H1 (cell line): ENCODE data around the gene SNTG2. TPM values are rescaled to one million over a fixed set of nuclear protein-coding genes. Genes with fewer than 3 reads are reported as not detected.

Experiments used
- CTCF ChIA-PET: fragments of 300-600 bp; sonication (Branson Sonifier 250); formaldehyde crosslinking; loops from one replicate; lab custom pipeline; 2021; ENCODE audit not compliant: partially characterized antibody; lab: Charles Lee
- POLR2A ChIA-PET: fragments of 300-600 bp; sonication (Branson Sonifier 250); formaldehyde crosslinking; loops from one replicate; lab custom pipeline; 2021; ENCODE audit warnings: inconsistent platforms; ENCODE audit not compliant: partially characterized antibody; lab: Charles Lee
- DNase-seq, 2 experiments: peaks; one replicate each; pipeline versions ENCODE4 v3.0.0 to v3.0.0-alpha.2; 2010 to 2022; ENCODE audit warnings: low spot score in 2 of 2, low read depth in 1 of 2, mixed read lengths in 1 of 2
- FAIRE-seq: peaks from 2 replicates; lab custom pipeline; 2011; peaks lifted over from hg19 to GRCh38; lab: Jason Lieb, UNC
- H2AFZ ChIP-seq: 2 replicates; pipeline ENCODE4 v1.8.1; 2012; ENCODE audit warnings: low read length, inconsistent platforms
- H2AK5ac ChIP-seq: 2 replicates; pipeline ENCODE4 v1.6.1; 2013; ENCODE audit warnings: low read depth, low read length
- H2BK120ac ChIP-seq: replicated peaks from 2 replicates; pipeline ENCODE3; 2013; ENCODE audit warnings: low read depth, low read length, inconsistent platforms
- H2BK12ac ChIP-seq: 2 replicates; pipeline ENCODE4 v1.6.1; 2013; ENCODE audit warnings: low read depth, low read length
- H2BK15ac ChIP-seq: 2 replicates; pipeline ENCODE4 v1.6.1; 2013; ENCODE audit warnings: low read length
- H2BK20ac ChIP-seq: 2 replicates; pipeline ENCODE4 v1.6.1; 2013; ENCODE audit warnings: low read length
- H2BK5ac ChIP-seq: 2 replicates; pipeline ENCODE4 v1.6.1; 2013; ENCODE audit warnings: low read depth, low read length
- H3K14ac ChIP-seq: 2 replicates; pipeline ENCODE4 v1.6.1; 2013; ENCODE audit warnings: inconsistent platforms; ENCODE audit not compliant: insufficient read length
- H3K18ac ChIP-seq: 2 replicates; pipeline ENCODE4 v1.6.1; 2013; ENCODE audit warnings: low read length; ENCODE audit errors: extremely low read depth
- H3K23ac ChIP-seq: 2 replicates; pipeline ENCODE4 v1.6.1; 2013; ENCODE audit warnings: inconsistent platforms; ENCODE audit not compliant: insufficient read length
- H3K23me2 ChIP-seq: 2 replicates; pipeline ENCODE4 v1.6.1; 2013; ENCODE audit warnings: low read depth, low read length
- H3K27ac ChIP-seq: 2 replicates; pipeline ENCODE4 v1.6.1; 2011; ENCODE audit warnings: low read depth, low read length, inconsistent platforms
- H3K27me3 ChIP-seq, 4 experiments: replicated peaks in 1 of 4; 1 replicate in 1 of 4; 2 replicates in 3 of 4; pipeline versions ENCODE4 v1.6.1 to v1.8.1; 2011 to 2013; ENCODE audit warnings: low read length in 3 of 4, mild to moderate bottlenecking in 3 of 4, inconsistent platforms in 2 of 4, mixed read lengths in 2 of 4, moderate library complexity in 1 of 4; ENCODE audit not compliant: control insufficient read depth in 3 of 4, insufficient read depth in 3 of 4; ENCODE audit errors: extremely low read depth in 1 of 4
- H3K36me3 ChIP-seq, 4 experiments: 2 replicates each; pipeline versions ENCODE4 v1.6.1 to v1.8.1; 2011 to 2013; ENCODE audit warnings: mild to moderate bottlenecking in 4 of 4, low read length in 3 of 4, moderate library complexity in 2 of 4, control low read depth in 1 of 4, inconsistent platforms in 1 of 4; ENCODE audit not compliant: insufficient read depth in 4 of 4, control insufficient read depth in 2 of 4
- H3K4ac ChIP-seq: replicated peaks from 2 replicates; pipeline ENCODE3; 2013; ENCODE audit warnings: low read length, low read depth, mixed read lengths, inconsistent platforms; ENCODE audit not compliant: insufficient read length
- H3K4me1 ChIP-seq, 4 experiments: replicated peaks in 1 of 4; 1 replicate in 1 of 4; 2 replicates in 3 of 4; pipeline versions ENCODE4 v1.6.1 to v1.8.1; 2011 to 2013; ENCODE audit warnings: low read length in 3 of 4, inconsistent platforms in 2 of 4, mixed read lengths in 1 of 4; ENCODE audit not compliant: insufficient read depth in 4 of 4, control insufficient read depth in 3 of 4
- H3K4me2 ChIP-seq, 2 experiments: 2 replicates each; pipeline versions ENCODE4 v1.6.1 to v1.8.1; 2011 to 2013; ENCODE audit warnings: low read depth in 2 of 2, low read length in 2 of 2, control low read depth in 1 of 2, inconsistent platforms in 1 of 2, mild to moderate bottlenecking in 1 of 2; ENCODE audit not compliant: insufficient read depth in 1 of 2
- H3K4me3 ChIP-seq, 4 experiments: fragments of 200-600, 300-600 bp in 1 of 4; sonication (generic), shearing (Covaris generic), sonication (Bioruptor Twin) in 1 of 4; 2 replicates each; pipeline versions ENCODE4 v1.5.1 to v1.8.1; 2011 to 2016; ENCODE audit warnings: low read length in 4 of 4, low read depth in 3 of 4, control low read depth in 2 of 4, inconsistent platforms in 2 of 4, mild to moderate bottlenecking in 2 of 4, mixed read lengths in 1 of 4, moderate library complexity in 1 of 4; ENCODE audit not compliant: insufficient read depth in 2 of 4; ENCODE audit errors: extremely low read depth in 1 of 4
- H3K56ac ChIP-seq: replicated peaks from 2 replicates; pipeline ENCODE3; 2013; ENCODE audit warnings: low read depth, mild to moderate bottlenecking, mixed read lengths, low read length, inconsistent platforms; ENCODE audit not compliant: insufficient read length
- H3K79me1 ChIP-seq: 2 replicates; pipeline ENCODE4 v1.6.1; 2013; ENCODE audit warnings: low read depth, low read length, control low read depth
- H3K79me2 ChIP-seq, 2 experiments: 2 replicates each; pipeline versions ENCODE4 v1.6.1 to v1.8.1; 2012 to 2013; ENCODE audit warnings: low read length in 2 of 2, mild to moderate bottlenecking in 2 of 2, inconsistent platforms in 1 of 2; ENCODE audit not compliant: insufficient read depth in 2 of 2, control insufficient read depth in 1 of 2
- H3K9ac ChIP-seq, 4 experiments: replicated peaks in 1 of 4; 1 replicate in 1 of 4; 2 replicates in 3 of 4; pipeline versions ENCODE4 v1.6.1 to v1.8.1; 2011 to 2013; ENCODE audit warnings: low read depth in 3 of 4, low read length in 3 of 4, control low read depth in 2 of 4, mild to moderate bottlenecking in 2 of 4, moderate library complexity in 2 of 4, inconsistent platforms in 1 of 4; ENCODE audit errors: extremely low read depth in 1 of 4
- H3K9me3 ChIP-seq, 2 experiments: 2 replicates each; pipeline versions ENCODE4 v1.6.1 to v1.8.1; 2012 to 2013; ENCODE audit warnings: mild to moderate bottlenecking in 2 of 2, moderate library complexity in 2 of 2, control low read depth in 1 of 2, inconsistent platforms in 1 of 2, low read depth in 1 of 2, low read length in 1 of 2, mixed read lengths in 1 of 2; ENCODE audit not compliant: insufficient read depth in 2 of 2
- H4K20me1 ChIP-seq, 2 experiments: replicated peaks in 1 of 2; 2 replicates each; pipeline versions ENCODE3 to v1.8.1; 2011 to 2013; ENCODE audit warnings: inconsistent platforms in 2 of 2, low read length in 2 of 2, mild to moderate bottlenecking in 1 of 2; ENCODE audit not compliant: insufficient read depth in 2 of 2, control insufficient read depth in 1 of 2
- H4K5ac ChIP-seq: 2 replicates; pipeline ENCODE4 v1.6.1; 2013; ENCODE audit warnings: low read length, low read depth, mixed read lengths, inconsistent platforms; ENCODE audit not compliant: insufficient read length
- H4K8ac ChIP-seq: 2 replicates; pipeline ENCODE4 v1.8.0; 2013; ENCODE audit warnings: mild to moderate bottlenecking, moderate library complexity, low read length, inconsistent platforms; ENCODE audit not compliant: insufficient read depth; ENCODE audit errors: extremely low read depth
- H4K91ac ChIP-seq: replicated peaks from 2 replicates; pipeline ENCODE3; 2013; ENCODE audit warnings: low read length, mixed read lengths, inconsistent platforms; ENCODE audit not compliant: insufficient read length
- BRCA1 ChIP-seq: IDR thresholded peaks from 2 replicates; pipeline ENCODE4 v1.6.1; 2012; ENCODE audit warnings: low read depth, low read length, improper control_type of control experiment
- CREB1 ChIP-seq: IDR thresholded peaks from 2 replicates; pipeline ENCODE4 v1.6.1; 2012; ENCODE audit warnings: inconsistent platforms
- CTBP2 ChIP-seq: IDR thresholded peaks from 2 replicates; pipeline ENCODE4 v1.7.0; 2011; ENCODE audit warnings: borderline replicate concordance, mild to moderate bottlenecking, moderate library complexity, mixed read lengths, low read length; ENCODE audit not compliant: insufficient read depth, insufficient read length
- E2F6 ChIP-seq: IDR thresholded peaks from 2 replicates; pipeline ENCODE4 v1.6.1; 2012; ENCODE audit warnings: inconsistent platforms
- FOSL1 ChIP-seq: IDR thresholded peaks from 2 replicates; pipeline ENCODE4 v1.6.1; 2011; ENCODE audit warnings: mild to moderate bottlenecking, low read depth, low read length, moderate library complexity; ENCODE audit not compliant: insufficient read depth
- NRF1 ChIP-seq: IDR thresholded peaks from 2 replicates; pipeline ENCODE4 v1.6.1; 2011; ENCODE audit warnings: mild to moderate bottlenecking, low read depth, low read length, improper control_type of control experiment
- POLR2A ChIP-seq, 2 experiments: IDR thresholded peaks; 1 replicate in 1 of 2; 2 replicates in 1 of 2; pipeline ENCODE4 v1.6.1; 2011; ENCODE audit warnings: low read depth in 2 of 2, low read length in 2 of 2, mild to moderate bottlenecking in 2 of 2; ENCODE audit errors: control extremely low read depth in 1 of 2
- RAD21 ChIP-seq, 2 experiments: IDR thresholded peaks in 1 of 2; conservative IDR thresholded peaks in 1 of 2; 2 replicates each; pipeline ENCODE4 v1.6.1; 2011; ENCODE audit warnings: low read depth in 2 of 2, low read length in 2 of 2, improper control_type of control experiment in 1 of 2, inconsistent platforms in 1 of 2, mild to moderate bottlenecking in 1 of 2, moderate library complexity in 1 of 2
- SIRT6 ChIP-seq: IDR thresholded peaks from one replicate; pipeline ENCODE4 v1.7.1; 2012; ENCODE audit warnings: low read length, inconsistent platforms
- SP1 ChIP-seq: IDR thresholded peaks from 2 replicates; pipeline ENCODE4 v1.6.1; 2011; ENCODE audit warnings: low read depth, low read length
- SP4 ChIP-seq: IDR thresholded peaks from 2 replicates; pipeline ENCODE4 v1.6.1; 2012; ENCODE audit warnings: low read length, inconsistent platforms
- TCF12 ChIP-seq: IDR thresholded peaks from 2 replicates; pipeline ENCODE4 v1.6.1; 2011; ENCODE audit warnings: low read depth, mild to moderate bottlenecking, low read length
- TEAD4 ChIP-seq: IDR thresholded peaks from 2 replicates; pipeline ENCODE4 v1.6.1; 2012; ENCODE audit warnings: low read depth, low read length, inconsistent platforms, mixed read lengths
- WGBS, 2 experiments: shearing (Covaris generic) in 1 of 2; methylation state at CpG; one replicate each; pipeline versions ENCODE4 v1.1.6 to v1.1.7; 2013 to 2015; ENCODE audit warnings: low lambda C conversion rate in 2 of 2, mixed read lengths in 2 of 2, inconsistent platforms in 1 of 2, low coverage in 1 of 2, missing lambda C conversion rate in 1 of 2; ENCODE audit not compliant: insufficient replicate concordance in 2 of 2, insufficient coverage in 1 of 2, insufficient read length in 1 of 2; ENCODE audit errors: extremely low coverage in 1 of 2, missing lambda C conversion rate in 1 of 2; 5-methylcytosine and 5-hydroxymethylcytosine counted together
- polyA plus RNA-seq, 7 experiments: library from polyadenylated mRNA; depleted of rRNA in 3 of 7; stranded (reverse) in 5 of 7; unstranded in 2 of 7; fragments of >200 nt in 5 of 7; fragments of 200-250 nt in 2 of 7; gene quantifications; 1 replicate in 5 of 7; 2 replicates in 1 of 7; 4 replicates in 1 of 7; pipeline versions ENCODE4 v1.2.1 to v1.2.3, GENCODE V29; 2011 to 2013; ENCODE audit warnings: missing spikeins in 2 of 7, mixed read lengths in 2 of 7
- total RNA-seq: library from RNA; stranded (reverse); fragmentation: NEBNext Ultra II Directional; extraction: Animal tissue kit (Norgen Biotek cat#: 25700); gene quantifications from 2 replicates; pipeline ENCODE4 v1.2.1, GENCODE V29; 2021

SNTG2 gene
- total and polyA plus RNA-seq, 2 of the 8 experiments (the other 6 are each of a cell fraction or from before 2014, with no cell fraction given) = 6.6 to 18.1 TPM

DNA sequence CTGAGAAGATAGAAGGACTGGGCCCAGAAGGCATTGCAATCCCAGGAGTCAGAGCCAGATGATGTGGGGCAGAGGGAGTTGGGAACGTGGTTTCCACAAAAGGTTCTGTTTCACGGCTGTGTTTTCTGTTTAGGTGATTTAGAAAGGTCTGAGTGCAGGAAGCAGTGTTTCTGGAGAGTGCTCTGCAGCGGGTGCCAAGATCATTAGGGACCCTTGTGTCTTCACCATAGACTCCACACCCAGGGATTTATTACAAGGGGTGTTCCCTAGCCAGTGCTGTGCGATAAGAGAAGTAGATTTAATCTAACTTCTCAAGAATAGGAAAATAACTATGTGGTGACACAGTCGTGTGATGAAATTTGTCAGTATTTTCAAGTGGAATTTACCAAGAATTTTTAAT is 241.5 kb downstream of the SNTG2 start:
- H3K9ac ChIP-seq = no peak overlapping the region
- no peak overlapping the region for H2BK20ac ChIP-seq
- H4K20me1 ChIP-seq = no peaks in the 10 kb centered on the region
- no peak overlapping the region for H3K4ac ChIP-seq
- no peak overlapping the region for H2BK5ac ChIP-seq
- DNase-seq = no peak
- H3K56ac ChIP-seq = no peak overlapping the region
- no peak overlapping the region for H3K4me3 ChIP-seq
- no peak overlapping the region for H4K5ac ChIP-seq
- H4K8ac ChIP-seq = no peak overlapping the region
- H3K79me1 ChIP-seq = no peaks in the 10 kb centered on the region
- no peaks in the 10 kb centered on the region for H3K27me3 ChIP-seq
- 98% methylated on average over 5 of the region's 5 CpGs; no CpG with 5 or more reads in 1 of the 2 experiments for WGBS, 2 experiments
- no peak for FAIRE-seq
- H2AFZ ChIP-seq = no peak overlapping the region
- POLR2A ChIA-PET = no interaction called here
- H2BK120ac ChIP-seq = no peak overlapping the region
- no peaks in the 10 kb centered on the region for H3K36me3 ChIP-seq
- TF ChIP-seq E2F6 (no peak), SIRT6 (no peak), NRF1 (no peak), SP4 (no peak), TEAD4 (no peak), BRCA1 (no peak), CREB1 (no peak), TCF12 (no peak), POLR2A (IDR thresholded peaks at IDR 0.05; ENCODE audit: control extremely low read depth in 1 of 2, low read depth in 2 of 2, low read length in 2 of 2) (no peak), SP1 (no peak), FOSL1 (no peak), CTBP2 (no peak), RAD21 (IDR thresholded peaks at IDR 0.05 in 1 of 2, conservative IDR thresholded peaks at IDR 0.05 in 1 of 2; ENCODE audit: low read depth in 2 of 2, low read length in 2 of 2) (no peak)
- TF ChIP-seq, all 59 proteins: peak for 0
- no peak overlapping the region for H4K91ac ChIP-seq
- H3K14ac ChIP-seq = no peak overlapping the region
- no peaks in the 10 kb centered on the region for H3K79me2 ChIP-seq
- H3K9me3 ChIP-seq = peaks cover 0 to 3% of the 10 kb centered on the region in 2 experiments; a peak in 2 of 4 replicates
- H3K23ac ChIP-seq = no peak overlapping the region
- H3K4me2 ChIP-seq = no peak overlapping the region
- H2AK5ac ChIP-seq = no peak overlapping the region
- H3K4me1 ChIP-seq = no peaks in the 10 kb centered on the region
- no peak overlapping the region for H2BK15ac ChIP-seq
- CTCF ChIA-PET = no interaction called here
- no peak overlapping the region for H2BK12ac ChIP-seq
- no peak overlapping the region for H3K27ac ChIP-seq
- no peaks in the 10 kb centered on the region; the same call in 1 of the 2 replicates for H3K23me2 ChIP-seq
- H3K18ac ChIP-seq = no peak overlapping the region
